GM12878 (cell line): ENCODE results near the gene RANBP17.

Experiments
- CHD1 ChIP-seq: IDR thresholded peaks from 2 replicates; pipeline ENCODE4 v1.6.1; 2012; ENCODE audit warnings: low read depth, low read length, improper control_type of control experiment
- CHD2 ChIP-seq: IDR thresholded peaks from 2 replicates; pipeline ENCODE4 v1.6.1; 2011; ENCODE audit warnings: low read depth, low read length, improper control_type of control experiment, borderline replicate concordance
- CHD4 ChIP-seq: fragments of 200-600 bp; sonication (generic); IDR thresholded peaks from 2 replicates; pipeline ENCODE4 v1.6.1; 2016; ENCODE audit warnings: mild to moderate bottlenecking
- CTCF ChIP-seq, 3 experiments: IDR thresholded peaks in 2 of 3; conservative IDR thresholded peaks in 1 of 3; 2 replicates each; pipeline ENCODE4 v1.5.1; 2011; ENCODE audit warnings: low read depth in 3 of 3, low read length in 3 of 3, mild to moderate bottlenecking in 3 of 3, control low read depth in 2 of 3, moderate library complexity in 2 of 3, inconsistent platforms in 1 of 3, mixed read lengths in 1 of 3; ENCODE audit not compliant: control insufficient read depth in 2 of 3, insufficient read depth in 1 of 3; ENCODE audit errors: extremely low read depth in 1 of 3
- EGR1 ChIP-seq, 2 experiments: IDR thresholded peaks; 1 replicate in 1 of 2; 2 replicates in 1 of 2; pipeline ENCODE4 v1.6.1; 2011 to 2012; ENCODE audit warnings: low read depth in 2 of 2, low read length in 2 of 2, borderline replicate concordance in 1 of 2, mild to moderate bottlenecking in 1 of 2, moderate library complexity in 1 of 2
- EZH2 ChIP-seq: IDR thresholded peaks from 2 replicates; pipeline ENCODE4 v1.6.1; 2012; ENCODE audit warnings: low read depth, mild to moderate bottlenecking, control low read depth, inconsistent platforms, low read length, borderline replicate concordance; ENCODE audit not compliant: control insufficient read depth
- MAX ChIP-seq: IDR thresholded peaks from 2 replicates; pipeline ENCODE4 v1.6.1; 2012; ENCODE audit warnings: low read depth, low read length, improper control_type of control experiment
- NR2C2 ChIP-seq: IDR thresholded peaks from 2 replicates; pipeline ENCODE4 v1.6.1; 2011; ENCODE audit warnings: borderline replicate concordance, low read depth; ENCODE audit not compliant: control insufficient read depth, insufficient read length
- REST ChIP-seq: IDR thresholded peaks from 2 replicates; pipeline ENCODE4 v1.6.1; 2012; ENCODE audit warnings: mild to moderate bottlenecking, low read depth, low read length
- USF2 ChIP-seq: IDR thresholded peaks from 2 replicates; pipeline ENCODE4 v1.6.1; 2011; ENCODE audit warnings: low read depth, low read length, improper control_type of control experiment, borderline replicate concordance

- TF ChIP-seq CTCF (IDR thresholded peaks at IDR 0.05 in 2 of 3, conservative IDR thresholded peaks at IDR 0.05 in 1 of 3; ENCODE audit: control insufficient read depth in 2 of 3, extremely low read depth in 1 of 3, insufficient read depth in 1 of 3, low read depth in 3 of 3, low read length in 3 of 3) (no peak), CHD2 (no peak), REST (no peak), EGR1 (IDR thresholded peaks at IDR 0.05; ENCODE audit: borderline replicate concordance in 1 of 2, low read depth in 2 of 2, low read length in 2 of 2) (no peak), NR2C2 (no peak), CHD4 (no peak), CHD1 (no peak), MAX (no peak), EZH2 (no peak), USF2 (no peak)
Measured at GRCh38 chr5:171283753-171284152, 421.9 kb downstream of the RANBP17 start.
